LNCAP (cell line): ENCODE data around the gene GADD45B.

ENCODE experiments used
- CTCF ChIP-seq: fragments of 450-650 bp; IDR thresholded peaks from 2 replicates; pipeline ENCODE4 v1.5.1; 2017; ENCODE audit warnings: mild to moderate bottlenecking

GADD45B gene

GRCh38 chr19:2478756-2479555, 3.0 kb downstream of the GADD45B start:
- no peak for TF ChIP-seq CTCF

GRCh38 chr19:2479556-2480194, 3.7 kb downstream of the GADD45B start:
- no peak for TF ChIP-seq CTCF

- TF ChIP-seq CTCF: no peak
These were observed 5.5 kb downstream of the GADD45B start for GRCh38 chr19:2481466-2481865.

- TF ChIP-seq CTCF: no peak
These were observed 6.6 kb downstream of the GADD45B start for GRCh38 chr19:2482354-2483038.

GRCh38 chr19:2483084-2483483, 7.2 kb downstream of the GADD45B start:
- TF ChIP-seq CTCF: no peak

GRCh38 chr19:2483484-2484151, 7.7 kb downstream of the GADD45B start:
- no peak for TF ChIP-seq CTCF

- no peak for TF ChIP-seq CTCF
These were observed 8.4 kb downstream of the GADD45B start for GRCh38 chr19:2484178-2484937.
